ENCODE measurements around the gene LINC01488.

The LINC01488 gene

DNA sequence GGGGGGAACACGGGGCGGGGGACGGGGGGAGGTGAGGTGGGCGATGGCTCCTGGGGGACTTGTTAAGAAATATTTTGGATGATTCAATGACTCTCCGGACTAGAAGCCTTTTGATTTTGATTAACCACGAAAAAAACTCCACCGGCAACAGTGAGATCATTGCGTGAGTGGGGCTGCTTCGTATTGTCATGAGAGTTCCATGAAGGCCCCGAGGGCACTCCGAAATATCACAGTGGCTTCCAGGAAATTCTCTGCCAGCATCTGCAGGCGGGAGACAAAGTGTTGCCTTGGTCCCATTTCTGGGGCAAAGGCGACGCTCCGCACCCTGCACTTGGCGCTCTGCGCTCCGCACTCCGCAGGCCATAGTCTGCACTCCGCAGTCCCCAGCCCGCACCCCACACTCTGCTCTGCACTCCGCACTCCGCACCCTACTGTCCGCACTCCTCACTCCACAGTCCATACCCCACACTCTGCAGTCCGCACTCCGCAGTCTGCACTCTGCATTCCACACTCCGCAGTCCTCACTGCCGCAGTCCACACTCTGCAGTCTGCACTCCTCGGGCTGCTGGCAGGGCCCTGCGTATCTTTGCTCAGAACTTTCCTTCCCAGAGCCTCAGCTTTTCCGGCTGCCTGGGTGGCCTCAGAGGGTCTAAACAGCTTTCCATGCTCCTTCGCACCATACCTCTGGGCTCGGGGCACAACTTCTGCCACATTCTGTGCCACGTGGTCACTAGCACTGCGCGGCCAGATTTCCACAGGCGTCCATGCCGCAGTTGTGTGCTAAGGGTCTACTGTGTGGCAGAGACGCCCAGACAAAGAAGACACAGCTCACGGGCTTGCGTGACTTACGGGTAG lies 61.1 kb downstream of the LINC01488 start:
- no peak for DNase-seq (ENCODE audit: low read depth in 2 of 2, low spot score in 1 of 2)
